ENCODE results near the gene TRPV3.
"Not testable (repeated sequence)": the region's sequence is repeated elsewhere in the genome, so short reads cannot be mapped to it uniquely, and the experiment has no call there.

DNA sequence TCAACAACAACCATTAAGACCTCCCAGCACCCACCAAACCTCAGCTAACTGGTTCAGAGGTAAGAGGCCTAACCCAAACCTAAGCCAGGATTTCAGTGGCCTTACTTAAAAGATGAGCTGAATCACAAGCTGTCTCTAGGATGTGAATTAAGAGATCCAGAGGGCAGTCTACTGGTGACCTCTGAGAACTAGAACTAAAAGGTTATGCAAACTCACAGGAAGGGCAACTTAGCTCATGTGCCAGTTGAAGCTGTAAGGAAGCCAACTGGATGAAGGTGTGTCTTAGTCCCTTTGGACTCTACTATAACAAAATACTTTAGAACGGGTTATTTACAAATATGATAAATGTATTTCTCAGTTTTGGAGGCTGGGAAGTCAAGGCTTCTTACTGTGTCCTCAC, 91.3 kb downstream of the TRPV3 start:
- not testable (repeated sequence) for TF ChIP-seq EP300 (IDR thresholded peaks at IDR 0.05; ENCODE audit: low read length); TEAD4 (IDR thresholded peaks at IDR 0.05; ENCODE audit: low read length); TEAD4 (CRISPR knock-in tag; IDR thresholded peaks at IDR 0.05; ENCODE audit: borderline replicate concordance); CBFB (CRISPR knock-in tag; IDR thresholded peaks at IDR 0.05); FOXM1 (IDR thresholded peaks at IDR 0.05; ENCODE audit: low read depth); FOXM1 (CRISPR knock-in tag; IDR thresholded peaks at IDR 0.05; ENCODE audit: low read depth); DNMT1 (IDR thresholded peaks at IDR 0.05); ZNF77 (CRISPR knock-in tag; IDR thresholded peaks at IDR 0.05); KDM1A (IDR thresholded peaks at IDR 0.05); JUN (IDR thresholded peaks at IDR 0.05; ENCODE audit: borderline replicate concordance, low read depth, low read length); JUN (CRISPR knock-in tag; IDR thresholded peaks at IDR 0.05; ENCODE audit: borderline replicate concordance)
- TF ChIP-seq, protein P1, sequence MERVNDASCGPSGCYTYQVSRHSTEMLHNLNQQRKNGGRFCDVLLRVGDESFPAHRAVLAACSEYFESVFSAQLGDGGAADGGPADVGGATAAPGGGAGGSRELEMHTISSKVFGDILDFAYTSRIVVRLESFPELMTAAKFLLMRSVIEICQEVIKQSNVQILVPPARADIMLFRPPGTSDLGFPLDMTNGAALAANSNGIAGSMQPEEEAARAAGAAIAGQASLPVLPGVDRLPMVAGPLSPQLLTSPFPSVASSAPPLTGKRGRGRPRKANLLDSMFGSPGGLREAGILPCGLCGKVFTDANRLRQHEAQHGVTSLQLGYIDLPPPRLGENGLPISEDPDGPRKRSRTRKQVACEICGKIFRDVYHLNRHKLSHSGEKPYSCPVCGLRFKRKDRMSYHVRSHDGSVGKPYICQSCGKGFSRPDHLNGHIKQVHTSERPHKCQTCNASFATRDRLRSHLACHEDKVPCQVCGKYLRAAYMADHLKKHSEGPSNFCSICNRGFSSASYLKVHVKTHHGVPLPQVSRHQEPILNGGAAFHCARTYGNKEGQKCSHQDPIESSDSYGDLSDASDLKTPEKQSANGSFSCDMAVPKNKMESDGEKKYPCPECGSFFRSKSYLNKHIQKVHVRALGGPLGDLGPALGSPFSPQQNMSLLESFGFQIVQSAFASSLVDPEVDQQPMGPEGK (CRISPR knock-in tag; IDR thresholded peaks at IDR 0.05; ENCODE audit: borderline replicate concordance) = not testable (repeated sequence)
